Endothelial cell of umbilical vein (primary cell): ENCODE measurements around the gene TBC1D5. TPM values are rescaled to one million over a fixed set of nuclear protein-coding genes. Genes with fewer than 3 reads are reported as not detected.
"Not testable (repeated sequence)": the region's sequence is repeated elsewhere in the genome, so short reads cannot be mapped to it uniquely, and the experiment has no call there.

Experiments used
- BruUV-seq: library from RNA; stranded (reverse); fragments of 400-500 nt; replicated peaks from 2 replicates; lab custom pipeline; 2021; lab: Mats Ljungman, UMichigan
- CTCF ChIA-PET: fragments of 300-600, 350-600 bp; sonication (Branson Sonifier 250); formaldehyde crosslinking; loops from one replicate; lab custom pipeline; 2021; ENCODE audit warnings: antibody characterized with exemption, inconsistent platforms; lab: Charles Lee
- POLR2A ChIA-PET: fragments of 300-600, 350-600 bp; sonication (Branson Sonifier 250); formaldehyde crosslinking; loops from one replicate; lab custom pipeline; 2021; ENCODE audit warnings: antibody characterized with exemption, inconsistent platforms; lab: Charles Lee
- DNase-seq: peaks from one replicate; pipeline ENCODE4 v3.0.0-alpha.2; 2011; ENCODE audit warnings: low read depth, low spot score
- FAIRE-seq: peaks from 2 replicates; lab custom pipeline; 2011; peaks lifted over from hg19 to GRCh38; lab: Jason Lieb, UNC
- H2AFZ ChIP-seq: 2 replicates; pipeline ENCODE4 v1.6.0; 2012; ENCODE audit warnings: low read depth, low read length, control low read depth, inconsistent platforms
- H3K27ac ChIP-seq: 2 replicates; pipeline ENCODE4 v1.5.1; 2011; ENCODE audit warnings: low read depth, mild to moderate bottlenecking, control low read depth, low read length, moderate library complexity; ENCODE audit not compliant: insufficient read depth
- H3K27me3 ChIP-seq, 2 experiments: 2 replicates each; pipeline versions ENCODE4 v1.6.0 to v1.6.1; 2011; ENCODE audit warnings: low read length in 2 of 2, mixed read lengths in 1 of 2; ENCODE audit not compliant: control insufficient read depth in 2 of 2, insufficient read depth in 2 of 2
- H3K36me3 ChIP-seq, 2 experiments: 2 replicates in 1 of 2; 3 replicates in 1 of 2; pipeline ENCODE4 v1.5.1; 2011; ENCODE audit warnings: low read length in 2 of 2, mild to moderate bottlenecking in 1 of 2, moderate library complexity in 1 of 2; ENCODE audit not compliant: control insufficient read depth in 2 of 2, insufficient read depth in 2 of 2; ENCODE audit errors: extremely low read depth in 1 of 2
- H3K4me1 ChIP-seq: 3 replicates; pipeline ENCODE4 v1.5.1; 2011; ENCODE audit warnings: mild to moderate bottlenecking, low read length; ENCODE audit not compliant: control insufficient read depth, insufficient read depth; ENCODE audit errors: extremely low read depth
- H3K4me2 ChIP-seq: 2 replicates; pipeline ENCODE4 v1.6.1; 2011; ENCODE audit warnings: low read length, control low read depth, mixed read lengths; ENCODE audit not compliant: insufficient read depth
- H3K4me3 ChIP-seq, 3 experiments: fragments of 200-600 bp in 1 of 3; sonication (generic), shearing (Covaris generic) in 1 of 3; replicated peaks in 1 of 3; 2 replicates each; pipeline ENCODE4 v1.5.1; 2011 to 2016; ENCODE audit warnings: control low read depth in 3 of 3, low read length in 3 of 3, mild to moderate bottlenecking in 2 of 3, inconsistent platforms in 1 of 3, low read depth in 1 of 3, moderate library complexity in 1 of 3; ENCODE audit not compliant: insufficient read depth in 1 of 3
- H3K79me2 ChIP-seq: 2 replicates; pipeline ENCODE4 v1.6.0; 2012; ENCODE audit warnings: low read length, inconsistent platforms; ENCODE audit not compliant: control insufficient read depth, insufficient read depth
- H3K9ac ChIP-seq: replicated peaks from 2 replicates; pipeline ENCODE3; 2011; ENCODE audit warnings: low read length, control low read depth; ENCODE audit not compliant: insufficient read depth; ENCODE audit errors: extremely low read depth
- H3K9me1 ChIP-seq: replicated peaks from 3 replicates; pipeline ENCODE4 v1.6.0; 2011; ENCODE audit warnings: mild to moderate bottlenecking, low read length; ENCODE audit not compliant: control insufficient read depth, insufficient read depth; ENCODE audit errors: extremely low read depth
- H3K9me3 ChIP-seq: replicated peaks from 2 replicates; pipeline ENCODE4 v1.5.1; 2012; ENCODE audit warnings: low read length, inconsistent platforms; ENCODE audit not compliant: control insufficient read depth, insufficient read depth
- H4K20me1 ChIP-seq: replicated peaks from 2 replicates; pipeline ENCODE3; 2011; ENCODE audit warnings: mild to moderate bottlenecking, low read length; ENCODE audit not compliant: control insufficient read depth, insufficient read depth; ENCODE audit errors: extremely low read depth
- CTCF ChIP-seq, 2 donors: IDR thresholded peaks; 1 replicate in 1 of 2; 2 replicates in 1 of 2; pipeline ENCODE4 v1.5.1; 2011; ENCODE audit warnings: low read length in 2 of 2, mild to moderate bottlenecking in 2 of 2, moderate library complexity in 2 of 2, control low read depth in 1 of 2, inconsistent platforms in 1 of 2, low read depth in 1 of 2; ENCODE audit not compliant: insufficient read depth in 1 of 2; ENCODE audit errors: extremely low read depth in 1 of 2
- EZH2 ChIP-seq: IDR thresholded peaks from 2 replicates; pipeline ENCODE4 v1.6.1; 2012; ENCODE audit warnings: borderline replicate concordance, low read depth, mild to moderate bottlenecking, moderate library complexity, low read length, inconsistent platforms; ENCODE audit not compliant: severe bottlenecking
- FOS ChIP-seq: IDR thresholded peaks from 2 replicates; pipeline ENCODE4 v1.6.1; 2011; ENCODE audit warnings: mild to moderate bottlenecking, low read length, moderate library complexity, borderline replicate concordance; ENCODE audit not compliant: insufficient read depth
- GATA2 ChIP-seq: IDR thresholded peaks from 2 replicates; pipeline ENCODE4 v1.7.0; 2011; ENCODE audit warnings: low read depth, mild to moderate bottlenecking, moderate library complexity, mixed read lengths, low read length; ENCODE audit not compliant: insufficient read length, insufficient read depth
- JUN ChIP-seq: IDR thresholded peaks from 2 replicates; pipeline ENCODE4 v1.6.1; 2011; ENCODE audit warnings: borderline replicate concordance, low read depth; ENCODE audit not compliant: insufficient read length, insufficient read depth
- MAX ChIP-seq: IDR thresholded peaks from 2 replicates; pipeline ENCODE4 v1.6.1; 2011; ENCODE audit not compliant: insufficient read depth, insufficient read length
- MYC ChIP-seq: IDR thresholded peaks from one replicate; pipeline ENCODE4 v1.6.1; 2011; ENCODE audit warnings: mild to moderate bottlenecking, low read depth, low read length
- POLR2A ChIP-seq: IDR thresholded peaks from 2 replicates; pipeline ENCODE4 v1.6.1; 2012; ENCODE audit warnings: low read depth, mild to moderate bottlenecking, control low read depth, low read length
- POLR2AphosphoS5 ChIP-seq: IDR thresholded peaks from 2 replicates; pipeline ENCODE4 v1.6.1; 2012; ENCODE audit warnings: low read depth, mild to moderate bottlenecking, control low read depth, low read length, moderate library complexity; ENCODE audit not compliant: insufficient read depth
- dilution Hi-C: fragments of 300-500 bp; cut with MboI; formaldehyde crosslinking; loops from one replicate; pipeline ENCODE4 v1.15.0; 2019; ENCODE audit warnings: low sequenced_read_pairs; ENCODE audit not compliant: extremely low pct_ligation_motif_present
- intact Hi-C: fragments of 100-400 bp; cut with micrococcal nuclease; formaldehyde crosslinking; loops from one replicate; pipeline ENCODE4 v1.10.0; 2022
- polyA plus RNA-seq, 4 experiments: library from polyadenylated mRNA; depleted of rRNA in 3 of 4; stranded (reverse) in 3 of 4; unstranded in 1 of 4; fragments of >200 nt; gene quantifications; 2 replicates each; pipeline versions ENCODE4 v1.2.1 to v1.2.3, GENCODE V29; 2011 to 2012; ENCODE audit warnings: missing spikeins in 1 of 4
- total RNA-seq: library from RNA; stranded (reverse); gene quantifications from 2 replicates; pipeline ENCODE4 v1.2.3, GENCODE V29; 2021

The TBC1D5 gene
- total and polyA plus RNA-seq, 2 donors (not counting 3 experiments of a cell fraction or from before 2014, with no cell fraction given) = 17.5 to 44.7 TPM

GRCh38 chr3:17725844-17726243, 16.6 kb downstream of the TBC1D5 start:
- dilution Hi-C loops, FAIRE-seq, DNase-seq, H3K36me3 ChIP-seq, H3K4me2 ChIP-seq, H2AFZ ChIP-seq, H3K9me1 ChIP-seq, H3K9me3 ChIP-seq, H3K27me3 ChIP-seq, H3K79me2 ChIP-seq, BruUV-seq, H3K9ac ChIP-seq, H3K4me3 ChIP-seq, H3K27ac ChIP-seq, H3K4me1 ChIP-seq, POLR2A ChIA-PET, intact Hi-C loops, H4K20me1 ChIP-seq, CTCF ChIA-PET: not testable (repeated sequence)

- intact Hi-C loops (no loop called here), dilution Hi-C loops (no loop called here)
- H3K27ac ChIP-seq = no peak overlapping the region
- POLR2A ChIA-PET = no interaction called here
- BruUV-seq = no TSS peak
- no peaks in the 10 kb centered on the region for H3K36me3 ChIP-seq
- FAIRE-seq (no peak), DNase-seq (no peak)
- H3K9me3 ChIP-seq = no peaks in the 10 kb centered on the region
- no peak for TF ChIP-seq EZH2
- TF ChIP-seq CTCF (IDR thresholded peaks at IDR 0.05; ENCODE audit: extremely low read depth in 1 of 2, insufficient read depth in 1 of 2, low read depth in 1 of 2, low read length in 2 of 2) = no peak
- no peak for TF ChIP-seq FOS
- TF ChIP-seq MAX = no peak
- no peak for TF ChIP-seq GATA2
- no peak for TF ChIP-seq MYC
- TF ChIP-seq JUN = no peak
- no peak for TF ChIP-seq POLR2A
- TF ChIP-seq POLR2AphosphoS5 = no peak
- H3K9me1 ChIP-seq = no peaks in the 10 kb centered on the region
- no peaks in the 10 kb centered on the region for H3K27me3 ChIP-seq
- no peak overlapping the region for H3K4me3 ChIP-seq
- H3K79me2 ChIP-seq = peaks cover 11% of the 10 kb centered on the region
- no peaks in the 10 kb centered on the region for H4K20me1 ChIP-seq
- no peak overlapping the region for H2AFZ ChIP-seq
- H3K9ac ChIP-seq = no peak overlapping the region
- no peaks in the 10 kb centered on the region for H3K4me1 ChIP-seq
- no peak overlapping the region for H3K4me2 ChIP-seq
- CTCF ChIA-PET = no interaction called here
Measured at GRCh38 chr3:17724948-17725347, 17.5 kb downstream of the TBC1D5 start.
